SK-N-SH (cell line): Measurements from ENCODE around the gene ACD.

ENCODE experiments used
- CTCF ChIP-seq: fragments of 200-600 bp; sonication (generic); IDR thresholded peaks from 2 replicates; pipeline ENCODE4 v1.6.1; 2017; ENCODE audit warnings: antibody characterized with exemption, mild to moderate bottlenecking, moderate library complexity
- NFIC ChIP-seq: IDR thresholded peaks from 2 replicates; pipeline ENCODE4 v1.4.0; 2012; ENCODE audit warnings: borderline replicate concordance
- RCOR1 ChIP-seq: fragments of 150-350 bp; IDR thresholded peaks from 2 replicates; pipeline ENCODE4 v1.6.1; 2017; ENCODE audit warnings: antibody characterized with exemption, low read length
- TF ChIP-seq, protein P1 (sequence below): IDR thresholded peaks from 2 replicates; pipeline ENCODE4 v1.4.0; 2012; ENCODE audit warnings: low read depth

GRCh38 chr16:67662653-67663010, 2.6 kb upstream of the ACD start:
- TF ChIP-seq CTCF, result no peak
- TF ChIP-seq, protein P1, sequence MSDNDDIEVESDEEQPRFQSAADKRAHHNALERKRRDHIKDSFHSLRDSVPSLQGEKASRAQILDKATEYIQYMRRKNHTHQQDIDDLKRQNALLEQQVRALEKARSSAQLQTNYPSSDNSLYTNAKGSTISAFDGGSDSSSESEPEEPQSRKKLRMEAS, result no peak
- no peak for TF ChIP-seq RCOR1
- TF ChIP-seq NFIC, result no peak
